K562 (cell line): ENCODE data around the gene MLLT3. TPM values are rescaled to one million over a fixed set of nuclear protein-coding genes. Genes with fewer than 3 reads are reported as not detected.

Experiments used
- ATAC-seq: fragments of 200-7000 bp; cut with Tn5 transposase; 3 replicates; pipeline ENCODE4 v1.9.1; 2020; ENCODE audit warnings: moderate library complexity
- BruUV-seq: library from RNA; stranded (reverse); fragments of 400-500 nt; replicated peaks from 2 replicates; lab custom pipeline; 2021; lab: Mats Ljungman, UMichigan
- CTCF ChIA-PET: fragments of 300-600 bp; formaldehyde crosslinking; extraction: SDS; loops from one replicate; lab custom pipeline; 2021; ENCODE audit warnings: low intra/inter-chr PET ratio; lab: Yijun Ruan, JAX
- POLR2A ChIA-PET: fragments of 300-600, 350-650 bp; sonication (Branson Sonifier 250); formaldehyde crosslinking; extraction: SDS; loops from one replicate; lab custom pipeline; 2021; ENCODE audit warnings: antibody characterized with exemption, inconsistent platforms; lab: Yijun Ruan, JAX
- DNase-seq, 4 experiments: peaks; one replicate each; pipeline versions ENCODE4 v3.0.0 to v3.0.0-alpha.2; 2011 to 2018; ENCODE audit warnings: low spot score in 3 of 4, mixed read lengths in 3 of 4; ENCODE audit errors: extremely low read depth in 1 of 4
- FAIRE-seq: peaks from 2 replicates; lab custom pipeline; 2011; peaks lifted over from hg19 to GRCh38; lab: Jason Lieb, UNC
- H2AFZ ChIP-seq: 2 replicates; pipeline ENCODE4 v1.6.0; 2011; ENCODE audit warnings: low read depth, low read length, control low read depth, inconsistent platforms
- H3K27ac ChIP-seq: fragments of 200-600 bp; 3 replicates; pipeline ENCODE4 v1.8.0; 2011; ENCODE audit warnings: low read depth, mild to moderate bottlenecking, control low read depth, inconsistent platforms, low read length, moderate library complexity, mixed read lengths; ENCODE audit errors: extremely low read depth
- H3K27me3 ChIP-seq, 2 experiments: fragments of 300-600 bp in 1 of 2; 2 replicates in 1 of 2; 3 replicates in 1 of 2; pipeline versions ENCODE4 v1.6.0 to v1.8.0; 2011; ENCODE audit warnings: inconsistent platforms in 2 of 2, low read length in 2 of 2, mild to moderate bottlenecking in 1 of 2, mixed read lengths in 1 of 2, moderate library complexity in 1 of 2; ENCODE audit not compliant: control insufficient read depth in 2 of 2, insufficient read depth in 2 of 2
- H3K36me3 ChIP-seq: fragments of 300-600 bp; 3 replicates; pipeline ENCODE4 v1.8.0; 2011; ENCODE audit warnings: mild to moderate bottlenecking, low read length, inconsistent platforms; ENCODE audit not compliant: control insufficient read depth, insufficient read depth
- H3K4me1 ChIP-seq, 2 experiments: fragments of 200-600 bp in 1 of 2; replicated peaks in 1 of 2; 2 replicates in 1 of 2; 3 replicates in 1 of 2; pipeline versions ENCODE4 v1.5.1 to v1.8.0; 2011; ENCODE audit warnings: inconsistent platforms in 2 of 2, low read length in 2 of 2, mild to moderate bottlenecking in 1 of 2, mixed read lengths in 1 of 2, moderate library complexity in 1 of 2; ENCODE audit not compliant: control insufficient read depth in 2 of 2, insufficient read depth in 2 of 2
- H3K4me2 ChIP-seq: 2 replicates; pipeline ENCODE4 v1.6.1; 2011; ENCODE audit warnings: low read length, control low read depth, inconsistent platforms, mixed read lengths; ENCODE audit not compliant: insufficient read depth
- H3K4me3 ChIP-seq: fragments of 200-600 bp; sonication (generic), shearing (Covaris generic); 2 replicates; pipeline ENCODE4 v1.5.1; 2016; ENCODE audit warnings: control low read depth, inconsistent platforms
- H3K79me2 ChIP-seq: fragments of 200-600 bp; 3 replicates; pipeline ENCODE4 v1.8.0; 2011; ENCODE audit warnings: low read length, inconsistent platforms; ENCODE audit not compliant: control insufficient read depth, insufficient read depth
- H3K9ac ChIP-seq, 2 experiments: 2 replicates each; pipeline versions ENCODE4 v1.6.0 to v1.6.1; 2011; ENCODE audit warnings: low read depth in 2 of 2, low read length in 2 of 2, control low read depth in 1 of 2, inconsistent platforms in 1 of 2, mild to moderate bottlenecking in 1 of 2, mixed read lengths in 1 of 2; ENCODE audit not compliant: insufficient read depth in 1 of 2
- H3K9me1 ChIP-seq: one replicate; pipeline ENCODE4 v1.6.0; 2011; ENCODE audit warnings: inconsistent platforms, mild to moderate bottlenecking, low read length, moderate library complexity; ENCODE audit not compliant: control insufficient read depth, insufficient read depth
- H3K9me3 ChIP-seq: replicated peaks from 2 replicates; pipeline ENCODE4 v1.5.1; 2011; ENCODE audit warnings: low read depth, low read length, inconsistent platforms; ENCODE audit not compliant: control insufficient read depth, insufficient read depth
- H4K20me1 ChIP-seq: replicated peaks from 2 replicates; pipeline ENCODE4 v1.6.1; 2011; ENCODE audit warnings: low read length, inconsistent platforms, mixed read lengths; ENCODE audit not compliant: control insufficient read depth, insufficient read depth
- E2F3 ChIP-seq: fragments of 250-450 bp; sonication (Bioruptor Pico); IDR thresholded peaks from 2 replicates; pipeline ENCODE4 v1.4.0; 2020; ENCODE audit warnings: mild to moderate bottlenecking
- FOXK2 ChIP-seq, 2 experiments: fragments of 450-650 bp; IDR thresholded peaks in 1 of 2; conservative IDR thresholded peaks in 1 of 2; 2 replicates each; pipeline ENCODE4 v1.6.1; 2016; ENCODE audit warnings: low read depth in 2 of 2, mild to moderate bottlenecking in 1 of 2
- HDAC8 ChIP-seq: fragments of 450-650 bp; IDR thresholded peaks from 2 replicates; pipeline ENCODE4 v1.6.1; 2016; ENCODE audit warnings: mild to moderate bottlenecking, missing genetic modification characterization, moderate library complexity, missing compliant biosample characterization
- NR1H2 ChIP-seq: sonication (generic); formaldehyde crosslinking; IDR thresholded peaks from 2 replicates; pipeline ENCODE4 v1.4.0; 2020; ENCODE audit warnings: mild to moderate bottlenecking, missing genetic modification reagents
- SAP30 ChIP-seq: fragments of 200-600 bp; sonication (generic); IDR thresholded peaks from 2 replicates; pipeline ENCODE4 v1.6.1; 2012; ENCODE audit warnings: borderline replicate concordance, low read depth, mild to moderate bottlenecking, moderate library complexity, low read length, control low read depth, inconsistent platforms; ENCODE audit not compliant: insufficient read depth, poor library complexity, severe bottlenecking
- SMARCE1 ChIP-seq: fragments of 450-650 bp; IDR thresholded peaks from 2 replicates; pipeline ENCODE4 v1.7.1; 2016; ENCODE audit warnings: mild to moderate bottlenecking
- SREBF1 ChIP-seq: fragments of 150-350 bp; IDR thresholded peaks from 2 replicates; pipeline ENCODE4 v1.6.1; 2014; ENCODE audit warnings: antibody characterized with exemption, low read depth, low read length, borderline replicate concordance
- TAF1 ChIP-seq: IDR thresholded peaks from 2 replicates; pipeline ENCODE4 v1.6.1; 2011; ENCODE audit warnings: mild to moderate bottlenecking, low read length, moderate library complexity; ENCODE audit not compliant: insufficient read depth, control insufficient read depth, severe bottlenecking; ENCODE audit errors: extremely low read depth
- XRCC5 ChIP-seq: fragments of 200-400 bp; formaldehyde crosslinking; IDR thresholded peaks from 2 replicates; pipeline ENCODE4 v1.6.1; 2017; ENCODE audit warnings: low read depth, mild to moderate bottlenecking, low read length
- ZFP30 ChIP-seq: fragments of 250-450 bp; sonication (Bioruptor Pico); IDR thresholded peaks from 2 replicates; pipeline ENCODE4 v1.8.0; 2022; ENCODE audit warnings: moderate library complexity, mild to moderate bottlenecking, inconsistent platforms, borderline replicate concordance
- ZNF282 ChIP-seq: sonication (generic); formaldehyde crosslinking; IDR thresholded peaks from 2 replicates; pipeline ENCODE4 v1.8.1; 2023; ENCODE audit warnings: missing genetic modification reagents
- ZNF780A ChIP-seq: fragments of 250-450 bp; sonication (Bioruptor Pico); IDR thresholded peaks from 2 replicates; pipeline ENCODE4 v1.5.0; 2021; ENCODE audit warnings: mild to moderate bottlenecking
- WGBS: fragments of 100-300 bp; shearing (Covaris generic); methylation state at CpG from one replicate; pipeline ENCODE4 v1.1.6; 2016; ENCODE audit warnings: low coverage, mixed read lengths; ENCODE audit not compliant: insufficient coverage; ENCODE audit errors: missing lambda C conversion rate; 5-methylcytosine and 5-hydroxymethylcytosine counted together
- in situ Hi-C: fragments of 300-500 bp; cut with MboI; formaldehyde crosslinking; loops from 4 replicates; pipeline ENCODE4 v1.15.0; 2018; ENCODE audit warnings: inconsistent platforms, mixed read lengths
- intact Hi-C: fragments of 100-400 bp; cut with micrococcal nuclease; formaldehyde crosslinking; loops from 2 replicates; pipeline ENCODE4 v1.14.2; 2022
- polyA plus RNA-seq, 8 experiments: library from polyadenylated mRNA; depleted of rRNA in 4 of 8; stranded (reverse) in 5 of 8; unstranded in 3 of 8; fragments of >200 nt; fragmentation: Nextera tagmentation in 2 of 8; fragmentation: Illumina TruSeq in 1 of 8; extraction: Ambion mirVana in 2 of 8; extraction: Trizol in 1 of 8; gene quantifications; 2 replicates each; pipeline versions ENCODE4 v1.2.1 to v1.2.3, GENCODE V29; 2011 to 2014; ENCODE audit warnings: inconsistent platforms in 1 of 8, missing spikeins in 1 of 8
- total RNA-seq, 7 experiments: library from RNA; depleted of rRNA in 6 of 7; stranded (reverse); fragments of >200 nt in 6 of 7; fragmentation: Illumina TruSeq in 2 of 7; extraction: Trizol in 2 of 7; gene quantifications; 2 replicates each; pipeline versions ENCODE4 v1.2.1 to v1.2.3, GENCODE V29; 2011 to 2021; ENCODE audit warnings: low replicate concordance in 1 of 7
- TF ChIP-seq, protein P1 (sequence below): fragments of 450-650 bp; IDR thresholded peaks from 2 replicates; pipeline ENCODE4 v1.6.1; 2017; ENCODE audit warnings: antibody characterized with exemption, mild to moderate bottlenecking

The MLLT3 gene
- total and polyA plus RNA-seq, 9 of the 15 experiments (the other 6 are each of a cell fraction or from before 2014, with no cell fraction given), result 0.07 to 0.42 (median 0.22) TPM; not detected in 4

DNA sequence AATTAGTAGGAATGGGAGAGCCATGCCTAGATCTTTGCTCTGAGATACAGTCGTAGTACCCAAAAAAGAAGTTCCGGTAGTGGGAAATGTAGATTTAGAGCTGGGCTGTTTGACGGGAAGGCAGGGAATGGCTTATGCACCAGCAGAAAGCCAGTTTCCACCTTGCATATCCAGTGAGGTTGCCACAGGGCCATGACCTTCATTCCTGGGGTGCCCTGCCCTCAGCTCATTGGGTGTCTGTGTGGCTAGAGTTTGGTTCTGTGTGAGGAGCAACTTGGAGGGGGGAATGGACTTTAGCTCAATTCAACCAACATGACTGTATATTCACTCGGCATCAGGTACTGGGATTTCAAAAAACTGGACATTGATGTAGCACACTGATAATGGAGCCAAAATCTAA is 300.1 kb downstream of the MLLT3 start:
- ChIA-PET POLR2A (no interaction called here), CTCF (no interaction called here)
- no peak for DNase-seq
- BruUV-seq, result no TSS peak
- no peak for FAIRE-seq
- H3K9ac ChIP-seq, result no peak overlapping the region
- no peaks in the 10 kb centered on the region for H4K20me1 ChIP-seq
- no peaks in the 10 kb centered on the region for H3K27me3 ChIP-seq
- 0% methylated on average over 4 of the region's 4 CpGs for WGBS
- in situ Hi-C loops, result no loop called here
- H3K27ac ChIP-seq, result no peak overlapping the region
- no peaks in the 10 kb centered on the region for H3K9me3 ChIP-seq
- ATAC-seq, result no peak
- H3K79me2 ChIP-seq, result no peaks in the 10 kb centered on the region
- intact Hi-C loops, result no loop called here
- H3K4me2 ChIP-seq, result no peak overlapping the region
- no peaks in the 10 kb centered on the region for H3K4me1 ChIP-seq
- no peaks in the 10 kb centered on the region for H3K36me3 ChIP-seq
- no peak overlapping the region for H3K4me3 ChIP-seq
- H3K9me1 ChIP-seq, result no peaks in the 10 kb centered on the region
- H2AFZ ChIP-seq, result no peak overlapping the region
- TF ChIP-seq FOXK2 (conservative IDR thresholded peaks at IDR 0.05 in 1 of 2, IDR thresholded peaks at IDR 0.05 in 1 of 2; ENCODE audit: low read depth in 2 of 2) (no peak), ZFP30 (CRISPR knock-in tag) (no peak), ZNF282 (CRISPR knock-in tag) (no peak), ZNF780A (CRISPR knock-in tag) (no peak), SMARCE1 (no peak), XRCC5 (no peak), TAF1 (no peak), HDAC8 (tag) (no peak), SREBF1 (no peak), E2F3 (CRISPR knock-in tag) (no peak), SAP30 (no peak), NR1H2 (CRISPR knock-in tag) (no peak)
- TF ChIP-seq, protein P1, sequence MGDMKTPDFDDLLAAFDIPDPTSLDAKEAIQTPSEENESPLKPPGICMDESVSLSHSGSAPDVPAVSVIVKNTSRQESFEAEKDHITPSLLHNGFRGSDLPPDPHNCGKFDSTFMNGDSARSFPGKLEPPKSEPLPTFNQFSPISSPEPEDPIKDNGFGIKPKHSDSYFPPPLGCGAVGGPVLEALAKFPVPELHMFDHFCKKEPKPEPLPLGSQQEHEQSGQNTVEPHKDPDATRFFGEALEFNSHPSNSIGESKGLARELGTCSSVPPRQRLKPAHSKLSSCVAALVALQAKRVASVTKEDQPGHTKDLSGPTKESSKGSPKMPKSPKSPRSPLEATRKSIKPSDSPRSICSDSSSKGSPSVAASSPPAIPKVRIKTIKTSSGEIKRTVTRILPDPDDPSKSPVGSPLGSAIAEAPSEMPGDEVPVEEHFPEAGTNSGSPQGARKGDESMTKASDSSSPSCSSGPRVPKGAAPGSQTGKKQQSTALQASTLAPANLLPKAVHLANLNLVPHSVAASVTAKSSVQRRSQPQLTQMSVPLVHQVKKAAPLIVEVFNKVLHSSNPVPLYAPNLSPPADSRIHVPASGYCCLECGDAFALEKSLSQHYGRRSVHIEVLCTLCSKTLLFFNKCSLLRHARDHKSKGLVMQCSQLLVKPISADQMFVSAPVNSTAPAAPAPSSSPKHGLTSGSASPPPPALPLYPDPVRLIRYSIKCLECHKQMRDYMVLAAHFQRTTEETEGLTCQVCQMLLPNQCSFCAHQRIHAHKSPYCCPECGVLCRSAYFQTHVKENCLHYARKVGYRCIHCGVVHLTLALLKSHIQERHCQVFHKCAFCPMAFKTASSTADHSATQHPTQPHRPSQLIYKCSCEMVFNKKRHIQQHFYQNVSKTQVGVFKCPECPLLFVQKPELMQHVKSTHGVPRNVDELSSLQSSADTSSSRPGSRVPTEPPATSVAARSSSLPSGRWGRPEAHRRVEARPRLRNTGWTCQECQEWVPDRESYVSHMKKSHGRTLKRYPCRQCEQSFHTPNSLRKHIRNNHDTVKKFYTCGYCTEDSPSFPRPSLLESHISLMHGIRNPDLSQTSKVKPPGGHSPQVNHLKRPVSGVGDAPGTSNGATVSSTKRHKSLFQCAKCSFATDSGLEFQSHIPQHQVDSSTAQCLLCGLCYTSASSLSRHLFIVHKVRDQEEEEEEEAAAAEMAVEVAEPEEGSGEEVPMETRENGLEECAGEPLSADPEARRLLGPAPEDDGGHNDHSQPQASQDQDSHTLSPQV, result no peak
